GM18870 (cell line): ENCODE data around the gene C1orf226.
"Not testable (repeated sequence)": the region's sequence is repeated elsewhere in the genome, so short reads cannot be mapped to it uniquely, and the experiment has no call there.

Source experiments
- ATAC-seq: cut with Tn5 transposase; IDR thresholded peaks from one replicate; pipeline ENCODE4 v1.9.1; 2021; ENCODE audit warnings: moderate library complexity; ENCODE audit not compliant: unreplicated experiment

Gene C1orf226

GRCh38 chr1:162381383-162381782, at the start of gene C1orf226:
Gene C1orf226, plus strand, starts transcription at chr1:162381728. Its CDS starts 174 bp downstream, at chr1:162381902.
- no peak for ATAC-seq

GRCh38 chr1:162333991-162334390, 47.5 kb upstream of the C1orf226 start:
- ATAC-seq: no peak

- ATAC-seq: no peak
Measured at GRCh38 chr1:162335126-162335525, 46.4 kb upstream of the C1orf226 start.

- no peak for ATAC-seq
Measured at GRCh38 chr1:162336621-162337285, 44.8 kb upstream of the C1orf226 start.

GRCh38 chr1:162342452-162342983, 39.0 kb upstream of the C1orf226 start:
- ATAC-seq: no peak

- ATAC-seq: no peak
Measured at GRCh38 chr1:162343470-162343869, 38.1 kb upstream of the C1orf226 start.

GRCh38 chr1:162347281-162347680, 34.2 kb upstream of the C1orf226 start:
- ATAC-seq: no peak

GRCh38 chr1:162349635-162350330, 31.7 kb upstream of the C1orf226 start:
- ATAC-seq: no peak

- no peak for ATAC-seq
Measured at GRCh38 chr1:162351246-162351842, 30.2 kb upstream of the C1orf226 start.

GRCh38 chr1:162351874-162352273, 29.7 kb upstream of the C1orf226 start:
- not testable (repeated sequence) for ATAC-seq

- no peak for ATAC-seq
Measured at GRCh38 chr1:162353078-162353477, 28.4 kb upstream of the C1orf226 start.

- no peak for ATAC-seq
Measured at GRCh38 chr1:162353702-162354101, 27.8 kb upstream of the C1orf226 start.

- ATAC-seq: no peak
Measured at GRCh38 chr1:162357681-162358266, 23.8 kb upstream of the C1orf226 start.

GRCh38 chr1:162358928-162359327, 22.6 kb upstream of the C1orf226 start:
- no peak for ATAC-seq

- no peak for ATAC-seq
Measured at GRCh38 chr1:162359523-162360236, 21.8 kb upstream of the C1orf226 start.

GRCh38 chr1:162360237-162360873, 21.2 kb upstream of the C1orf226 start:
- ATAC-seq: no peak

- no peak for ATAC-seq
Measured at GRCh38 chr1:162360874-162361260, 20.7 kb upstream of the C1orf226 start.

GRCh38 chr1:162361349-162361748, 20.2 kb upstream of the C1orf226 start:
- peak; percentile 32 for ATAC-seq

GRCh38 chr1:162363823-162364222, 17.7 kb upstream of the C1orf226 start:
- no peak for ATAC-seq

GRCh38 chr1:162364498-162364897, 17.0 kb upstream of the C1orf226 start:
- ATAC-seq: no peak
